Hepatocyte (in vitro differentiated cells): Measurements from ENCODE around the gene TAS1R3. TPM values are rescaled to one million over a fixed set of nuclear protein-coding genes. Genes with fewer than 3 reads are reported as not detected.

Experiments used
- DNase-seq: peaks from one replicate; pipeline ENCODE4 v3.0.0-alpha.2; 2016; ENCODE audit warnings: low spot score
- H2AFZ ChIP-seq: fragments of 200-600 bp; sonication (generic); 2 replicates; pipeline ENCODE4 v1.6.0; 2016; ENCODE audit warnings: antibody characterized with exemption, mild to moderate bottlenecking
- H3K27ac ChIP-seq: fragments of 200-600 bp; sonication (generic); 2 replicates; pipeline ENCODE4 v1.5.1; 2016; ENCODE audit warnings: mild to moderate bottlenecking
- H3K27me3 ChIP-seq: fragments of 200-600 bp; sonication (generic); 2 replicates; pipeline ENCODE4 v1.6.1; 2016
- H3K36me3 ChIP-seq: fragments of 200-600 bp; sonication (generic); replicated peaks from 2 replicates; pipeline ENCODE4 v1.5.1; 2016; ENCODE audit warnings: low read depth; ENCODE audit not compliant: insufficient read depth
- H3K4me1 ChIP-seq: fragments of 200-600 bp; sonication (generic); 2 replicates; pipeline ENCODE4 v1.5.1; 2016; ENCODE audit warnings: mild to moderate bottlenecking, moderate library complexity; ENCODE audit not compliant: insufficient read depth
- H3K4me2 ChIP-seq: fragments of 200-600 bp; sonication (generic); 2 replicates; pipeline ENCODE4 v1.6.0; 2016
- H3K4me3 ChIP-seq: fragments of 200-600 bp; sonication (generic); 2 replicates; pipeline ENCODE4 v1.5.1; 2016; ENCODE audit warnings: mild to moderate bottlenecking
- H3K79me2 ChIP-seq: fragments of 200-600 bp; sonication (generic); 2 replicates; pipeline ENCODE4 v1.6.0; 2017; ENCODE audit warnings: mild to moderate bottlenecking
- H3K9me2 ChIP-seq: fragments of 200-600 bp; sonication (generic); replicated peaks from 2 replicates; pipeline ENCODE4 v1.6.0; 2017; ENCODE audit warnings: mild to moderate bottlenecking; ENCODE audit not compliant: insufficient read depth
- H3K9me3 ChIP-seq: fragments of 200-600 bp; sonication (generic); 2 replicates; pipeline ENCODE4 v1.5.1; 2016; ENCODE audit warnings: low read depth, mild to moderate bottlenecking
- H4K20me1 ChIP-seq: fragments of 200-600 bp; sonication (generic); 2 replicates; pipeline ENCODE4 v1.6.0; 2016; ENCODE audit warnings: mild to moderate bottlenecking; ENCODE audit not compliant: insufficient read depth, poor library complexity, severe bottlenecking
- CTCF ChIP-seq: fragments of 200-600 bp; sonication (generic); IDR thresholded peaks from 2 replicates; pipeline ENCODE4 v1.5.1; 2016; ENCODE audit warnings: antibody characterized with exemption, mild to moderate bottlenecking; ENCODE audit not compliant: poor library complexity
- EZH2 ChIP-seq: fragments of 200-600 bp; sonication (generic); IDR thresholded peaks from 2 replicates; pipeline ENCODE4 v1.6.1; 2016; ENCODE audit warnings: antibody characterized with exemption, mild to moderate bottlenecking, borderline replicate concordance
- EZH2phosphoT487 ChIP-seq: fragments of 200-600 bp; sonication (generic); IDR thresholded peaks from one replicate; pipeline ENCODE4 v1.6.1; 2018; ENCODE audit warnings: antibody characterized with exemption, mild to moderate bottlenecking, low read depth, moderate library complexity; ENCODE audit not compliant: unreplicated experiment, severe bottlenecking
- WGBS: methylation state at CpG from one replicate; pipeline ENCODE4 v1.1.6; 2016; ENCODE audit warnings: low lambda C conversion rate; ENCODE audit errors: missing lambda C conversion rate; 5-methylcytosine and 5-hydroxymethylcytosine counted together
- polyA plus RNA-seq: library from polyadenylated mRNA; unstranded; fragments of >200 nt; fragmentation: Nextera tagmentation; extraction: Ambion mirVana; gene quantifications from 2 replicates; pipeline ENCODE4 v1.2.1, GENCODE V29; 2016
- total RNA-seq: library from RNA; depleted of rRNA; stranded (reverse); fragments of >200 nt; gene quantifications from 2 replicates; pipeline ENCODE4 v1.2.3, GENCODE V29; 2014

TAS1R3 gene
- total and polyA plus RNA-seq, 2 experiments from 2014 or later, result 0.17 to 0.42 TPM

GRCh38 chr1:1308756-1309250 lies 22.3 kb upstream of the TAS1R3 start:
- Histone ChIP-seq H3K9me2 (no peaks in the 10 kb centered on the region), H3K9me3 (no peaks in the 10 kb centered on the region), H3K79me2 (peaks cover 54% of the 10 kb centered on the region), H3K4me1 (peaks cover 41% of the 10 kb centered on the region), H2AFZ (peak overlapping the region; percentile 9), H3K27me3 (no peaks in the 10 kb centered on the region), H3K4me2 (peak overlapping the region; percentile 91), H3K36me3 (no peaks in the 10 kb centered on the region), H3K27ac (peak overlapping the region; percentile 87), H4K20me1 (peaks cover 21% of the 10 kb centered on the region), H3K4me3 (peak overlapping the region; percentile 98)
- DNase-seq, result peak; percentile 54
- TF ChIP-seq CTCF (no peak), EZH2 (no peak), EZH2phosphoT487 (no peak)
- under 1% methylated on average over 29 of the region's 66 CpGs for WGBS

- 29% methylated on average over 55 of the region's 57 CpGs for WGBS
- Histone ChIP-seq H3K4me3 (peak overlapping the region; percentile 98), H4K20me1 (peaks cover 15% of the 10 kb centered on the region), H3K27ac (peak overlapping the region; percentile 87), H3K9me2 (no peaks in the 10 kb centered on the region), H3K9me3 (no peaks in the 10 kb centered on the region), H3K36me3 (no peaks in the 10 kb centered on the region), H3K27me3 (no peaks in the 10 kb centered on the region), H3K4me2 (peak overlapping the region; percentile 91), H3K79me2 (peaks cover 47% of the 10 kb centered on the region), H2AFZ (peak overlapping the region; percentile 9), H3K4me1 (peaks cover 34% of the 10 kb centered on the region)
- peak; percentile 53 for DNase-seq
- TF ChIP-seq CTCF (no peak), EZH2 (no peak), EZH2phosphoT487 (no peak)
Observed at GRCh38 chr1:1309251-1310108, 21.6 kb upstream of the TAS1R3 start.

- Histone ChIP-seq H3K27me3 (no peaks in the 10 kb centered on the region), H3K36me3 (no peaks in the 10 kb centered on the region), H3K4me2 (peak overlapping the region; percentile 91), H3K4me3 (no peak overlapping the region), H2AFZ (no peak overlapping the region), H3K4me1 (peaks cover 30% of the 10 kb centered on the region), H4K20me1 (peaks cover 12% of the 10 kb centered on the region), H3K27ac (no peak overlapping the region), H3K9me2 (no peaks in the 10 kb centered on the region), H3K79me2 (peaks cover 42% of the 10 kb centered on the region), H3K9me3 (no peaks in the 10 kb centered on the region)
- 78% methylated on average over 3 of the region's 3 CpGs for WGBS
- DNase-seq, result no peak
- no peak for TF ChIP-seq EZH2phosphoT487
- TF ChIP-seq EZH2, result no peak
- TF ChIP-seq CTCF, result no peak
Observed at GRCh38 chr1:1310109-1310385, 21.0 kb upstream of the TAS1R3 start.
